ENCODE results near the gene RRP1B.
A peak's percentile ranks its signal among the peaks of the same experiment; 100 is the strongest.
"Not testable (repeated sequence)": the region's sequence is repeated elsewhere in the genome, so short reads cannot be mapped to it uniquely, and the experiment has no call there.

The RRP1B gene

GRCh38 chr21:43703035-43703880 lies 43.9 kb downstream of the RRP1B start:
- H3K27ac ChIP-seq: 0 out of 2 replicates have a peak overlapping the region, but pooled peaks have one; percentile 42
- H3K9me3 ChIP-seq (ENCODE audit: low read depth, low read length): no peaks in the 10 kb centered on the region
- no peak overlapping the region for H3K9ac ChIP-seq (ENCODE audit: insufficient read length)
- DNase-seq (ENCODE audit: low read depth, low spot score): no peak
- TF ChIP-seq FOXP2 (optimal IDR thresholded peaks at IDR 0.05; ENCODE audit: control extremely low read depth, extremely low read length, insufficient read depth): no peak
- TF ChIP-seq POLR2AphosphoS5 (IDR thresholded peaks at IDR 0.05; ENCODE audit: borderline replicate concordance, low read depth, low read length): no peak
- no peak for TF ChIP-seq EZH2 (IDR thresholded peaks at IDR 0.05)
- H3K4me3 ChIP-seq: no peak overlapping the region
- H3K36me3 ChIP-seq (ENCODE audit: insufficient read depth, low read length): no peaks in the 10 kb centered on the region

DNA sequence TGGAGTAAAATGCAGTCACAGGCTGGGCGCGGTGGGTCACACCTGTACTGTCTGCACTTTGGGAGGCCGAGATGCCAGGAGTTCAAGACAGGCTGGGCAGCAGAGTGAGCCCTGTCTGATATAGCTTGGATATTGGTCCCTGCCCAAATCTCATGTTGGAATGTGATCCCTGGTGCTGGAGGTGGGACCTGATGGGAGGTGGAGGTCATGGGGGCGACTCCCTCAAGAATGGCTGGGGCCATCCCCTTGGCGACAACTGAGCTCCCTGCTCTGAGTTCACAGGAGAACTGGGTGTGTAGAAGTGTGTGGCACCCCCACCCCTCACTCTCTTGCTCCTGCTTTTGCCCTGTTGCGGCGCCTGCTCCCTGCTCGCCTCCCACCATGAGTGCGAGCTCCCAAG lies 48.1 kb downstream of the RRP1B start:
- TF ChIP-seq FOXP2 (optimal IDR thresholded peaks at IDR 0.05; ENCODE audit: control extremely low read depth, extremely low read length, insufficient read depth): no peak
- DNase-seq (ENCODE audit: low read depth, low spot score): no peak
- H3K27ac ChIP-seq: no peak overlapping the region
- no peak overlapping the region for H3K4me3 ChIP-seq
- H3K36me3 ChIP-seq (ENCODE audit: insufficient read depth, low read length): no peaks in the 10 kb centered on the region
- H3K9me3 ChIP-seq (ENCODE audit: low read depth, low read length): no peaks in the 10 kb centered on the region
- no peak overlapping the region for H3K9ac ChIP-seq (ENCODE audit: insufficient read length)

- H3K9ac ChIP-seq (ENCODE audit: insufficient read length): no peak overlapping the region
- H3K9me3 ChIP-seq (ENCODE audit: low read depth, low read length): no peaks in the 10 kb centered on the region
- no peak for TF ChIP-seq POLR2AphosphoS5 (IDR thresholded peaks at IDR 0.05; ENCODE audit: borderline replicate concordance, low read depth, low read length)
- TF ChIP-seq FOXP2 (optimal IDR thresholded peaks at IDR 0.05; ENCODE audit: control extremely low read depth, extremely low read length, insufficient read depth): no peak
- TF ChIP-seq EZH2 (IDR thresholded peaks at IDR 0.05): no peak
- H3K27ac ChIP-seq: no peak overlapping the region
- no peak for DNase-seq (ENCODE audit: low read depth, low spot score)
- H3K36me3 ChIP-seq (ENCODE audit: insufficient read depth, low read length): no peaks in the 10 kb centered on the region
- H3K4me3 ChIP-seq: no peak overlapping the region
Observed at GRCh38 chr21:43708745-43709381, 49.5 kb downstream of the RRP1B start.

- Histone ChIP-seq H3K9me3 (ENCODE audit: low read depth, low read length) (no peaks in the 10 kb centered on the region), H3K36me3 (ENCODE audit: insufficient read depth, low read length) (no peaks in the 10 kb centered on the region), H3K4me3 (no peak overlapping the region), H3K27ac (no peak overlapping the region), H3K9ac (ENCODE audit: insufficient read length) (no peak overlapping the region)
- no peak for DNase-seq (ENCODE audit: low read depth, low spot score)
- no peak for TF ChIP-seq FOXP2 (optimal IDR thresholded peaks at IDR 0.05; ENCODE audit: control extremely low read depth, extremely low read length, insufficient read depth)
- TF ChIP-seq POLR2AphosphoS5 (IDR thresholded peaks at IDR 0.05; ENCODE audit: borderline replicate concordance, low read depth, low read length): no peak
- TF ChIP-seq EZH2 (IDR thresholded peaks at IDR 0.05): no peak
Observed at GRCh38 chr21:43712268-43712942, 53.0 kb downstream of the RRP1B start.

DNA sequence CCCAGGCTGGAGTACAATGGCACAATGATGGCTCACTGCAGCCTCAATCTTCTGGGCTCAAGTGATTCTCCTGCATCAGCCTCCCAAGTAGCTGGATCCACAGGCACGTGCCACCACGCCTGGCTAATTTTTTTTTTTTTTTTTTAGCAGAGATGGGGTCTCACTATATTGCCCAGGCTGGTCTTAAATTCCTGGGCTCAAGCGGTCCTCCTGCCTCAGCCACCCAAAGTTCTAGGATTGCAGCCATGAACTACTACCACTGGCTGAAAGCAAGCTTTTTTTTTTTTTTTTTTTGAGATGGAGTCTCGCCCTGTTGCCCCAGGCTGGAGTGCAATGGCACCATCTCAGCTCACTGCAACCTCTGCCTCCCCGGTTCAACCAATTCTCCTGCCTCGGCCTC lies 53.8 kb downstream of the RRP1B start:
- not testable (repeated sequence) for DNase-seq (ENCODE audit: low read depth, low spot score); H3K4me3 ChIP-seq; H3K9ac ChIP-seq (ENCODE audit: insufficient read length); H3K27ac ChIP-seq; H3K9me3 ChIP-seq (ENCODE audit: low read depth, low read length); H3K36me3 ChIP-seq (ENCODE audit: insufficient read depth, low read length)

DNA sequence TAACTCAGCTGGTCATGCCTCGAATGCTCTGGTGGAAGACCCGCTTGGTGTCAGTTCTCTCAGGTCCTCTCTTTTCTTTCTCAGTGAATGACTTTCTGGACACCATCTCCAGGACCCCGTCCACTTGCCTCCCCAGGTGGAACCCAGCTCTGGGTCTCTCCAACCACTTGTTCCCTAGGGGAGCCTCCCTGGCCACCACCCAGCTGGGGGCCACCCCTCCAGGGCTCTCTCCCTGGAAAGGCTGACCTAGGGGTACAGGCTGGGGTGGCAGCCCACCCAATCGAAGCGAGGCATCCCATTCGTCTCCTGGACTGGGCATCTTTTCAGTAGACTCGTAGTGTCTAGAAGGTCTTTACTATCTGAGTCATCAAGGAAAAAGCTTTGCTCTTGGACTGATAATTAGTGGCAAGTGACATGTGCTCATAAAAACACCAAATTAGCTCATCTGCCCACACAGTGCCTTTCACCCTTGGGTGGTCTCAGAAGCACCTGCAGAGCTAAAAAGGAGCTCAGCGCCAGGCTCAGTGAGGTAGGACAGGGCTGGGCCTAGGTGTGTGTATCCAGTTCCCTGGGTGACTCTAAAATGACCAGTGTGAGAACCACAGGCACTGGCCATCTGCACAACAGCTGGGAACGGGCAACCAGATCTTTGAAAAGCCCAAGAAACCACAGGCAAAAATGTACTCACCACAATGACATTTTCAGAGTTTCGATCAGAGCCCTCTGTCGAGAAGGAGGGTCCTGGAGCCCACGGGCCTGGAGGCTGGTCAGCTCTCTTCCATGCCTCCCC lies 57.2 kb downstream of the RRP1B start:
- H3K27ac ChIP-seq: no peak overlapping the region
- TF ChIP-seq EZH2 (IDR thresholded peaks at IDR 0.05) (no peak), POLR2AphosphoS5 (IDR thresholded peaks at IDR 0.05; ENCODE audit: borderline replicate concordance, low read depth, low read length) (no peak), FOXP2 (optimal IDR thresholded peaks at IDR 0.05; ENCODE audit: control extremely low read depth, extremely low read length, insufficient read depth) (no peak)
- H3K4me3 ChIP-seq: no peak overlapping the region
- H3K36me3 ChIP-seq (ENCODE audit: insufficient read depth, low read length): no peaks in the 10 kb centered on the region
- DNase-seq (ENCODE audit: low read depth, low spot score): no peak
- H3K9ac ChIP-seq (ENCODE audit: insufficient read length): no peak overlapping the region
- no peaks in the 10 kb centered on the region for H3K9me3 ChIP-seq (ENCODE audit: low read depth, low read length)

DNA sequence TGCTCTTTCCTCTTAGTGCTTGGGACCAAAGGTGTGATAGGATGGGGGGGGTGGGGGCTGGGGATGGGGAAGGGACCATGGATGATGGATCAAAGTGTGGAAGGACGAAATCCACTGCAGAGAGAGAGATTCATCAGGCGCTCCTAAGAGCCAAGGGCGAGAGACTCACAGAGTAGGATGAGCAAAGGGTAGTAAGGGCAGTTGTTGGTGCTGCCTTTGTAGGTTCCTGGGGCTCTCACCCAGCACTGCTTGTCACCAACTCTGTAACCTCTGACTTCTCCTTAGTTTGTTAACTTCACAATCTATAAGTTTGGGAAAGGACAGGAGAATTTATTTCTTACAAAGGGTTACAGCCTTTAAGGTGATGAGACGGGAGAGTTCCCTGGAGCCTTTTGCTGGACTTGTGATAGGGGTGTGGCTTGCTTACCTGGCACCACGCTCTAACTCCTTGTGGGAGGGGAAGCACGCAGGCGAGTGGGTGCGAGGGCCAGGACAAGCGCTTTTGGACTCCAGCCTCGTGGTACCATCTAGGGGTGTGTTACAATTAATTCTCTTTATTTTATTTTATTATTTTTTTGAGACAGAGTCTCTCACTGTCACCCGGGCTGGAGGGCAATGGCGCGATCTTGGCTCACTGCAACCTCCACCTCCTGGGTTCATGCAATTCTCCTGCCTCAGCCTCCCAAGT lies 58.0 kb downstream of the RRP1B start:
- no peaks in the 10 kb centered on the region for H3K9me3 ChIP-seq (ENCODE audit: low read depth, low read length)
- no peak overlapping the region for H3K9ac ChIP-seq (ENCODE audit: insufficient read length)
- no peak overlapping the region for H3K4me3 ChIP-seq
- TF ChIP-seq EZH2 (IDR thresholded peaks at IDR 0.05) (no peak), FOXP2 (optimal IDR thresholded peaks at IDR 0.05; ENCODE audit: control extremely low read depth, extremely low read length, insufficient read depth) (no peak), POLR2AphosphoS5 (IDR thresholded peaks at IDR 0.05; ENCODE audit: borderline replicate concordance, low read depth, low read length) (no peak)
- DNase-seq (ENCODE audit: low read depth, low spot score): no peak
- no peaks in the 10 kb centered on the region for H3K36me3 ChIP-seq (ENCODE audit: insufficient read depth, low read length)
- H3K27ac ChIP-seq: no peak overlapping the region

Measured in SK-N-MC (cell line).